ENCODE results near the gene VPS37C.
A peak's percentile ranks its signal among the peaks of the same experiment; 100 is the strongest.

- TF ChIP-seq POLR2AphosphoS5 (IDR thresholded peaks at IDR 0.05), result no peak
- TF ChIP-seq, protein P1, sequence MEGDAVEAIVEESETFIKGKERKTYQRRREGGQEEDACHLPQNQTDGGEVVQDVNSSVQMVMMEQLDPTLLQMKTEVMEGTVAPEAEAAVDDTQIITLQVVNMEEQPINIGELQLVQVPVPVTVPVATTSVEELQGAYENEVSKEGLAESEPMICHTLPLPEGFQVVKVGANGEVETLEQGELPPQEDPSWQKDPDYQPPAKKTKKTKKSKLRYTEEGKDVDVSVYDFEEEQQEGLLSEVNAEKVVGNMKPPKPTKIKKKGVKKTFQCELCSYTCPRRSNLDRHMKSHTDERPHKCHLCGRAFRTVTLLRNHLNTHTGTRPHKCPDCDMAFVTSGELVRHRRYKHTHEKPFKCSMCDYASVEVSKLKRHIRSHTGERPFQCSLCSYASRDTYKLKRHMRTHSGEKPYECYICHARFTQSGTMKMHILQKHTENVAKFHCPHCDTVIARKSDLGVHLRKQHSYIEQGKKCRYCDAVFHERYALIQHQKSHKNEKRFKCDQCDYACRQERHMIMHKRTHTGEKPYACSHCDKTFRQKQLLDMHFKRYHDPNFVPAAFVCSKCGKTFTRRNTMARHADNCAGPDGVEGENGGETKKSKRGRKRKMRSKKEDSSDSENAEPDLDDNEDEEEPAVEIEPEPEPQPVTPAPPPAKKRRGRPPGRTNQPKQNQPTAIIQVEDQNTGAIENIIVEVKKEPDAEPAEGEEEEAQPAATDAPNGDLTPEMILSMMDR (IDR thresholded peaks at IDR 0.05), result peak; percentile 91 to 96 (median 92)
Measured at GRCh38 chr11:61187505-61188130, 26.4 kb upstream of the VPS37C start.

All from transverse colon (tissue), 4 donors.